NCI-H2227 treated with DMSO at 0.1 percent for 48 hours (cell line): ENCODE results near the gene SLC7A14.

ENCODE experiments used
- DNase-seq: peaks from one replicate; lab custom pipeline; 2025; lab: John Stamatoyannopoulos, UW

SLC7A14 gene

GRCh38 chr3:170470063-170471016, 115.5 kb downstream of the SLC7A14 start:
- DNase-seq: no peak

GRCh38 chr3:170469151-170470062, 116.5 kb downstream of the SLC7A14 start:
- no peak for DNase-seq

DNA sequence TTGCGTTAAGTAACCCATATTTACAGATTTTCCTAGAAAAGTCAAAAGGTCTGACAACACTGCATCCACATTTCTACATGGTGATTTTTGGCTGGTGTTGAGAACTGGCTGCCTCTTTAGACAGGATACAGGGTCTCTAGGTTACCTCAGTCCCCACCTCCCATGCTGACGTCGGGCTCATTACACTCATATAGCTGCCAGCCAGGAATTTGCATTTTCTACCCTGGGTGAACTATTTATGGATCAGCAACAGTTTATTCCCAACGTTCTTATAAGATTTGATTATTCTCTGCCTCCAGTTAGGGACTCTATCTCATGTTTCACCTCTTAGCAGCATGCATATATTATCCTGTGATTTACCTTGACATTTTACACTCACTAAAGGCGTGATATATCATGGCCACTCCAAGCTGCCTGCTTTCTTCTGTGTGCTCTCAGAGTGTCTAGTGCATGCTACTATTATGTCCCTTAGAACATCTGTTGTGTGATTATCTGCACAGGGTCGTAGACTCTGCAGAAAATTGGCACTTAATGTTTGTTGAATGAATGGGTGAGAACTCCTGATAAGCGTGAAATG, 118.2 kb downstream of the SLC7A14 start:
- DNase-seq: peak; percentile 64

DNA sequence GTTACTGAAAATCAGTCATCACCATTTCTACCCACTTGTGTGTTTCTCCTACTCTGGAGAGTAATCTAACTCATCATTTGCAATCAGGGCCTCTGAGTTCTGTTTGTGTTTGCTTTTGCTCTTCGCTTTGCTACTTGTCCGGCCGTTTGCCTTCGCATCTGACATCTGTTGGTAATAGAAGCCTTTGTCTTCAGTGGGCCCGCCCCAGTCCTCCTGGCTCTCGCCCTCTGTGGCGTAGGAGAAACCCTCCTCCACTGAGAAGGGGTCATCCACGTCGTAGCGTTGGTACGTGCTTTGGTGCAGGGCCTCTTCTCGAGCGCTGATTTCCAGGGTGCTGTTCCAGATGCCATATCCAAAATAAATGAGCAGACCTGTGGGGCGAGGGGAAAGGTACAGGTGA, 118.9 kb downstream of the SLC7A14 start:
- DNase-seq: peak; percentile 74

GRCh38 chr3:170465955-170466354, 119.9 kb downstream of the SLC7A14 start:
- DNase-seq: no peak

- DNase-seq: no peak
Measured at GRCh38 chr3:170463011-170463410, 122.9 kb downstream of the SLC7A14 start.

- DNase-seq: no peak
Measured at GRCh38 chr3:170458285-170458684, 127.6 kb downstream of the SLC7A14 start.

DNA sequence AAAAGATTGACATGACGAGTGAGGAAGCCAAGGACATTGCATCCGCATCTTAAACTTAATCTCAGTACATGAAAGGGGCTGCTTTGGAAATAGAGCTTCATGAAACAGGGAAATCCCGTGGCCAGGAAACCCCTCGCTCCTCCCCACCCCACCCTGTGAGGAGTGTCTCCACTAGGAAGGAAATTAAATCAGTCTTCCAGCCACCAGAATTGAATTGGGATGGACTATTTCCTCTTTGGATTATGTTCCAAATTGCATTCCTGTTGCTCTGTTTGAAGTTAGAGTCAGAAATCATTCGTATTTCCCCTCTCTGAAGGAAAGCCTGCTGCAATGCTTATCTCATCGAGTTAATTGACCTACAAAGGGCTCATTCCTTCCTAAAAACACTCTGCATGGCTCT, 131.4 kb downstream of the SLC7A14 start:
- no peak for DNase-seq

- DNase-seq: no peak
Measured at GRCh38 chr3:170450039-170450438, 135.8 kb downstream of the SLC7A14 start.

- DNase-seq: no peak
Measured at GRCh38 chr3:170448584-170448983, 137.3 kb downstream of the SLC7A14 start.

- no peak for DNase-seq
Measured at GRCh38 chr3:170443457-170443856, 142.4 kb downstream of the SLC7A14 start.

- DNase-seq: no peak
Measured at GRCh38 chr3:170442947-170443346, 142.9 kb downstream of the SLC7A14 start.

- no peak for DNase-seq
Measured at GRCh38 chr3:170441412-170441811, 144.5 kb downstream of the SLC7A14 start.

DNA sequence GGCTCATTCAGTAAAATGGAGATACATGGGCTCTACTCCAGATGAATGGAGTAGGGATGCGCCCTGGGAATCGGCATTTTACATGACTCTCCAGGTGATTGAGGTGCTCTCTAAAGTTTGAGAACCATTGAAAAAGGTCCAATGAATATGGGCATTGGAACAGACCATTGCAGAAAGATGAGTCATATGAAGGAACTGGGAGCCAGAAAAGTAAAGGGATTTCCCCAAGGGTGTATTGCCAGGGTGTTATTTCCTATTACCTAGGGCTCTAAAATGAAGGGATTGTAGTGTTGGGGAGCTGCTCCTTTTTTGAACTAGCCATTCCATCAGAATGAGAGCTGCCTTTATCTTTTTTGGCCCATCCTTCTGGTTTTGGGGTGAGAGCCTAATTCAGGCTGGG, 145.5 kb downstream of the SLC7A14 start:
- no peak for DNase-seq

DNA sequence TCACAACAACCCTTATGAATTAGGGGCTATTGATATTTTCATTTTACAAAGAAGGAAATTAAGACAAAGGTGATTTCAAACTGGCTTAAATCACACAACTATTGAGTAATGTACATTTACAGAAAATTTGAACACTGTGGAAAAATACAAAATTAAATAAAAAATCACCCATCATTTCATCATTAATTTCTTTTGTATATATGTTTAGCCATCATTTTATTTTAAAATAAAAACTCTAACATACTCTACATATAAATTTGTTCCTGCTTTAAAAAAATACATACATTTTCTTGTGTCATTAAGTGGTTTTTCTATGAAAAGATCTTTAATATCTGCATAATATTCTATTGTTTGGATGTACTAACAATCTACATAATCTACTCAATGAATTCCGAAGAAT, 147.0 kb downstream of the SLC7A14 start:
- DNase-seq: no peak

DNA sequence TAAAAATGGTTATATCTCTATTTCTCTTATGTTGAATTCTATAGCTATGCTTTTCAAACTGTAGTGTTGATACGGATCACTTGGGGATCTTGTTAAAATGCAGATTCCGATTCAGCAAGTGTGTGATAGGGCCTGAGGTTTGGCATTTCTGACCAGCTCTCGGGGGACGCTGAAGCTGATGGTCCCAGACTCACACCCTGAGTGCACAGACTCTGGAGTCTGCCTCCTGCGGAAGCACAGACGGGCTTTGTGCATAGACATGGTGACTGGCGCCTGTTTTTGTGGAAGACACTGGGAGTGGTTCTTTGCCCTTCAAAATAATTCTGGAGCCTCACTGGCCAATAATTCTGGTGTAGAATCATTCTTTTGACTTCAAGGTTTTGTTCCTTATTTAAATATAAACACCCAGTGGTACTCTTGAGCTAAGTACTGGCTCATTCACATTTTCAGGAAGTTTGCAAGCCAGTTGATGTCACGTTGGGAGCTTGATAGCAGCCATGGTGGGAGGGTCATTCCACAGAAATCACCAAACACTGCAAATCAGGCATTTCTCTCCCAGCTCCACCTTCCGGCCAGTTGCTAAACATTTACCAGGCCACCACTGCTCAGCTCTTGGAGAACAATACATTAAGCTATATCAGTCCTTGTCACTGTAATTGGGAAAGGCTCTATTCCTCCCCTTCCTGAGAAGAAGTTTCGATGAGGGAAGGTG, 148.0 kb downstream of the SLC7A14 start:
- no peak for DNase-seq

GRCh38 chr3:170437176-170437575, 148.7 kb downstream of the SLC7A14 start:
- DNase-seq: no peak

GRCh38 chr3:170436697-170437096, 149.2 kb downstream of the SLC7A14 start:
- no peak for DNase-seq

GRCh38 chr3:170432416-170432815, 153.5 kb downstream of the SLC7A14 start:
- no peak for DNase-seq

DNA sequence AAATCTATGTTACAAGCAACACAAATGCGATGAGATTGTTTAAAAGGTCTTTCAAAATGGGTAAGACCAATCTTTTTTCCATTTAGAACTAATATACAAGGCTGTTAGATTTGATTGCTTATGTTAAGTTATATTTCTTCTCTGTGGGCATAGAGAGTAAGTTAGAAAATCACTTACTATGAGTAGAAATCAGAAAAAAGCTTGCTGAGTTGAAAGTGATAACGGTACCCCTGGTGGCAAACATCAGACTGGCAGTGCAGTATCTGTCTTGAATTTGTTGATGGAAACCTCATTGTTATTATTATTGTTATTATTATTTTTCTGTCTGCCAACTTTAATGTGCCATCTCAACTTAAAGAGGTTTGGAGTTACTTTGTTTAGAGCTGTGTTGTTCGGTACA, 154.8 kb downstream of the SLC7A14 start:
- no peak for DNase-seq

DNA sequence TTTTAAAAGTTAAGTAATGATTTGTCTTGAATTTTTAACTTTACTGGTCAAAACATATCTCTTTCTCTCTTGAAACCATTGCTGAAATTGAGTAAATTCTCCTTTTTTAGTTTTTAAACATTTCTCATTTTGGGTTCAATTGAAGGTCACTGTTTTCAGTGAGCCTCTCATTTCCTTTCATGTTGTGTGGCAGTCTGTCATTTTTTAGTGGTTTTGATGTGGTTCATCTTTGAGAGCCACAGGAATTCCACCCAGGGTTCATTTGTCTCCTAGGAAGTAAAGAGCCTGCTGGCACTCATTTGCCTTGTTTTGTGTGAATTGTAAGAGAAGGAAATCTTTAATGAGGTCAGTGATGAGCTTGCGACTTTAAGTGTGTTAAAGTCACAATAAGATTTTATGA, 156.8 kb downstream of the SLC7A14 start:
- DNase-seq: no peak

GRCh38 chr3:170428095-170428494, 157.8 kb downstream of the SLC7A14 start:
- no peak for DNase-seq
